HG03097 (cell line): Measurements from ENCODE around the gene FARS2.

ENCODE experiments used
- ATAC-seq: cut with Tn5 transposase; IDR thresholded peaks from one replicate; pipeline ENCODE4 v1.9.1; 2021; ENCODE audit not compliant: unreplicated experiment, low FRiP score

FARS2 gene

DNA sequence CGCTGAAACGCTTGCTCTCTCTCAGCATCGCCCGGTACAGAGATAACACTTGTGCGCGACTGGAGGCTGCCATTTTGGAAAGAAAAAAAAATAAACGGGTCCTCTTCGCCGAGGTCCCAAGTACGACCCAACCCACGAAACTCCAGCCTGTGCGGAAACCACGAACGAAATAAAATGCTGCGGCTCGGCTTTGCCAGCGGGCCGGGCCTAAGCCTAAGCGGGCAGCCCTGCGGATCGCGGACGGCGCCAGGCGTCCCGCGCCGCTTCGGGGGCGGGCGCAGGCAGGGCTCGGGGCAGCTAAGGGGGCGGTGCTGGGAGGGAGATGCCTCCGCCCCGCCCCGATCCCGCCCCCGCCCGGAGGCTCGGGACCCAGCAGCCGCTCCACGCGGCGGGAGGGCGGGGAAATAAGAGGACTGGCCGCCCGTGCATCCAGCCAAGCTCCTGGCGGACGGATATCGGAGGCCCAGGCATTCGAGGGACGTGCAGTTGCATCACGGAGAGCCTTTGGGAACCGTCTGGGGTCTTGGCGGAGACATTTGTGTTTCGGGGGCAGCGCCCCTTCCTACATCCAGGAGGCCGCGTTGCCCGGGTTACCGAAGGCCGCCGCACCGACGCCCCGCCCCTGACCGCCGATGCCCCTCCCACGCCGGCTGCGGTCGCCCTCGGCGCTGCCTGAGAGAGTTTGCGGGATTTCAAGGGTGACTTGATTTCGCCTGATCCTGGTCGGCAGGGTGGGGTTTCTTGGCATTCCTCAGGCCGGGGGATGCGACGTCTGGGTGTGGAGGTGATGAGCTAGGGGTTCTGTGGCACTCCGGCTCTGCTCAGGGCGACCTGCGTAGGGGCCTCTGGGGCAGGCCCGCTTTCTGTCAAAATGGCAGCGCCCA is at the start of gene FARS2, which contains the start of gene LYRM4:
FARS2 (plus strand) TSS at position 853 of the 884 bp plus-strand sequence.
LYRM4 (minus strand) TSS at position 290 of the 884 bp plus-strand sequence; CDS start at position 73, 217 bp downstream.
- peak; percentile 69 for ATAC-seq

DNA sequence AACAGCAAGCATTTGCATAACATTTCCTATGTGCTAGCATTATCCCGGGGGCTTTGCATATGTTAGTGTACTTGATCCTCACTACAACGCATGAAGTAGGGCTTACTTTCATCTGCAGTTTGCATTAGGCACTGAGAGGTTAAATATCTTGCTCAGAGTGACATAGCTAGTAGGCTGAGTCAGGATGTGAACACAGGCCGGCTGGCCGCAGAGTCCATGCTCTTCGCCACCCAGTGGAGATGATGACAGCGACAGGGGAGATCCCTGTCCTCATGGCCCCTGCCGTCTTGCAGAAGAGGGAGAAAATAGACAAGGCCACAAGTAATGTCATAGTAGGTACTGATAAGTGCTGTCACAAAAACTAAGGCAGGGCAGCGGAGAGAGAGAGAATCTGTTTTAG is 47.5 kb upstream of the FARS2 start:
- no peak for ATAC-seq

DNA sequence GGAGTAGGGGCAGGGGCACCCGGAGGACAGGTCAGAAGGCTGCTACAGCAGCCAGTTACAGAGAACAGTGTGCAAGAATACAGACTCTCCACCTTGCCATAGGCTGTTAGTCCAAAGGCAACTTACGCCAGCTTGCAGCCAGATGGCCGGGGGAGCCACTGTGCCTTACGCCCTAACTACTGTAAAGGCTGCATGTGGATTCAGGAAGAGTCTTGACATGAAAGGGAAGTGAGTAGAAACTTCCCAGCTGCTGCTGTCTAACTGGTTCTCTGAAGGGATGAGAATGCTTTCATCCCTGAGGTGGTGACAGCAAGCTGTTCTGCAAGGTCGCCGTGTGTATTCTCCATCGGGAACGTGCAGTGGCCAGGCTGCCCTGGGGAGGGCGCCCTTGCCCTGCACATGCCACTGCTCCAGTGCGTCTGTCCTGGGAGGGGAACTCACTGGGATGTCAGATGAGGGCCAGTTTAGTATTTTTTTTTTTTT is 46.7 kb upstream of the FARS2 start:
- ATAC-seq, result no peak

DNA sequence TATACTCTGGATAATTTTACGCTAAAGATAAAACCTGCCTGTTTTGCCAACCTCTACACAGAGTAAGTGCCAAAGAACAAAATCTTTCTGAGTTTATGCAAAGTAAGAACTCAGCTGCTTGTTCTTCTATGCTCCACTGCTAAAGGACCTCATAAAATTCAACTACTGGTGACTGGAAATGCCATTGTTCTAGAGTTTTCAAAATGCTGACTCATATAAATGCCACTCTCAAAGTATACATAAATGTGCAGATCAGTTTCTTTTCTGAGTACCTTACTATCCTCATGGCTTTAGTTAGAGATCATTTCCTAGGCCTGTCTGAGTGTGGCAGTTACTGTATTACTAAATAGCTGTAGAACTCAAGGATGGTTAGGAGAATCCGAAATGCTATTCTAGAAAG is 46.2 kb upstream of the FARS2 start:
- no peak for ATAC-seq

DNA sequence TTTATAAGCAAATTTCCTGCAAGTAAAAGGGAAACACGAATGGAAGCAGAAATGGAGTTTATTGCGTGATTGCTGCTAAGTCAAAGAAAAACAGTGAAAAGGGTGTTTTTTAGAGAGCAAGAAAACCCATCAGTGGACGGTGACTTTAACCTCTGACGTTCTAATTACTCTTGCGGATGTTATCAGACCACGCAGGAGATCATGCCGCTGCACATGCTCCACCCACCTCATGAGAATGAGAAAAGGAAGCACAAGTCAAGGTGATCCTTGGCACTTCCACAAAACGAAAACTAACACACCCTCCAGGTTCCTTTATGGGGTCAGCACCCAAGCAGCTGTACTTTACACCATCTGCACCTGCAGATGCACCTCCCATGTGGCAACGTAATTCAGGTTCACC is 45.5 kb upstream of the FARS2 start:
- ATAC-seq, result no peak

DNA sequence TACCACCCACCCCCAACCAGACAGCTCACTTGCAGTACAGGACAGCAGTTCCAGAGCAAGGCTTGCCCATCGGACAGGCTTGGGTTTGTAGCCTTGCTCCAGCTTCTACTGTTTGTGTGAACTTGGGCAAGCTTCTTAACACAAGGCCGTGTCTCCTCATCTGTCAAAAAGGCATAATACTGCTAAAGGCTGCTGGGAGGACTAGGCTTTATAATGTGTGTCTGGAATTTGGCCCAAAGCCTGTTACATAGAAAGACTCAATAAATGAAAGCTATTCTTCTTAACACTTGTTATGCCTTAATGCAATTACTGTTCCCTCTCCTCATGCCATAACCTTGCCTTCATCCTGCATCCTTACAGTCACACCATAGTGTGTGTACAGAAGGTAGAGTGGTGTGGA is 44.0 kb upstream of the FARS2 start:
- no peak for ATAC-seq

DNA sequence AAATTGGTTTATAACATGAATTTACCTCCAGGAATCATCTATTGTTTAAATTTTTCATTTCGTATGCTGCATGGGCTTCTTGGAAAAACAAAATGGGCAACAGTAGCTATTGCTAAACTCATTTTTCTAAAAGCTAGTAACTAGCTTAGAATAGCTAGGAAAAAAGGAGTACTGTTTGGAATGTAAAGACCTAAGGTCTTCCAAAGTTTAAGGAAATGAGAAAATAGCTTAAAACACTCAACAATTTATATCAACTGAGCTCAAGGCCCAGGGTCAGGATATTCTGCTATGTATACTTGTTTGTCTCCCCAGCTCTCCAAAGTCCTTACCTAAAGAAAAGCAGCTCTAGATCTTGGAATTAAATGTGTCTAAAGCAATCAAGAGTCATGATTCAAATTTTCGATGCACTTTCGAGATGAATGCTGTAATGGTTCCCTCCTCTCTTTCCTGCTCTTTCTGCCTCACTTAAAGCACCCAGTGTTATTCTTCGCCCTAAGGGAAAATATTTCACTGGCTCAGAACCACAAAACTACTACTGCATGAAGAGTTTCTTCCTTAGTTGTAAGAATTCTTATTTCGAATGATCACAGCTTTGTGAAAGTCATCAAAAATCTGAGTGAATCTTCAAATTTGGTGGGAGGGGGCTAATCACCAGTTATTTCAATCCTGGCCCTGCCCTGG is 42.2 kb upstream of the FARS2 start:
- no peak for ATAC-seq

DNA sequence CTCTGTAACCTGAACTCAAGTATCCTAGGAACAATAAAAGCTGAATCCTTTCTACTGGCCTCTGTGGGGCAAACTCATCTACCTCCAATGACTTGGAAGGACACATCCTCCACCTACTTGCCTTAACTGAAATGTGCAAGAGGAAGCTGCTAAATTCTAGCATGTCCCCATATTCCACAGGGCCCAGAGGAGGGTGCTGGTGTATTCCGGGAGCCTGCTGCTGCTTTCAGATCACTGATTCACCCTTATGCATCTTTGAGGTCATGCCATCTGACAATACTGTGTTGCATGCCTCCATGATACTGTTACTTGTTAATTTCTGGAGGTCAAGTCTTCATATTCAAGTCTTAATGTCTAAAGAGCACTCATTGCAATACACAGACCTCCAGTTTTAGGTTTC is 40.9 kb upstream of the FARS2 start:
- ATAC-seq, result no peak

DNA sequence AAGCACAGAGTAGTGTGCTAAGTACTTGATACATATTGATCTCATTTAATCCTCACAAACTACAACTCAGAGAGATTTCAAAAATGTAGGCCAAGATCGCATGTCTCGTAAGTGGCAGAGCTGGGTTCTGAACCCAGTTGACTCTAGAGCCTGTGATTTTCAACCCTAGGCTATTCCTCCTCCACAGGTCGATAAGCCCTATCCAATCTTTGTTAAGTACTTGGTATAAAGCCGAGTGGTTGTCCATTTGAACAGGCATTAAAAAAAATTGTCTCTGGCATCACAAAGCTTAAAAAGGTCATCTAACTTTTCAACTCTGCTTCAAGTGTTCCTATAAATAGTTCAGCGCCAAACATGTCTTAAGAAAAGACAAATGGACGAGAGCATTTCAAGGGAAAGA is 38.0 kb upstream of the FARS2 start:
- no peak for ATAC-seq

DNA sequence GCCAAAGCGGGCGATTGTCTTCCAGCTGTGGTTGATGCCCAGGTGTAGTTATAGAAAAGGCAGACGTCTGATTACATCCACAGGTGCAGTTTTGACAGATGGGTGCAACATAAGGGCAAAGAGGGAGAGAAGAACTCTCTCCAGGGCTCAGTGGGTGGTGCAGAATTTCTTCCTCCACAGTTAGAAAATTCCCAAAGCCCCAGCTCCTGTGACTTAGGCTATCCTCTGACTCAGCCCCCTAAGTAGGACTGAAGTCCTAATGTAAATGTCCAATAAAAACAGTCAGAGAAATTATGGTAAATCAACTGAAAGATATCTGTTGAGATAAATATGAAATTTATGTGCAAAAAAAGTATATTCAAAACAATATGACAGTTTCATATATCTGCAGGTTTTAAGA is 32.0 kb upstream of the FARS2 start:
- no peak for ATAC-seq

DNA sequence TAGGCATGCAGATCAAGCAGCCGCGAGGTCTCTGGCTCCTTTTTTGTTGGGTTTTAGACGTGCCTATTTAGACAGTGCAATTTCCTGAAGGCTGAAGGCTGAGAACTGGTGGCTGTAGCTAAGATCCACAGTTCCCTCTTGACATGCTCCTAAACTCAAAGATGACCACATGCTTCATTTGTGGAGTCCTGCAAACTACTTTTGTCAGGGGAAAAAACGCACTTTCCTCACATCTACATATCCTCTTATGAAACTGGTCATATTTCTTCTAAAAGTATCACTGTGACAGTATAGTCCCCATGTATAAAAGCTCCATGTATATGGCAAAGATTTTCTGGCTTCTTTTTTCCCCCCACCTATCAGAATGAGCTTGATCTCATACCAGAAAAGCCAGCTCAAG is 31.2 kb upstream of the FARS2 start:
- no peak for ATAC-seq

DNA sequence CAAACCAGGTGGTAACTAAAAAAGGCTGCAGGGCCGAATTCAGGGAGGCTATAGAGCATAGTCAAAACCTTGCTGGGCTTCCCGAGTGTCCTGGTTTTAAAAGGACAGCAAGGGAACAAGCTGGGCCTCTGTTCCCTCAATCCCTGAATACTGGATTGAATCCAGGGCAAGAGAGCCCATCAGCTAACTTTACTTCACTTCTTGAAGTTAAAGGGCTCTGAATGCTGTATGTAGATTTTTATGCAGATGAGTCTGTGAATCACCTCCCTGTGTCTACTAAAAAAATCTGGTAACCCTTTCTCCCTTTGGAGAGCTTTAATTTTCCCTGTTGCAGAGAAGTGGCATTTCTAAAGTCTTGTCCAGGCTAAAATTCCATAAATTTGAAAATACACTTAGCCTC is 30.0 kb upstream of the FARS2 start:
- no peak for ATAC-seq

DNA sequence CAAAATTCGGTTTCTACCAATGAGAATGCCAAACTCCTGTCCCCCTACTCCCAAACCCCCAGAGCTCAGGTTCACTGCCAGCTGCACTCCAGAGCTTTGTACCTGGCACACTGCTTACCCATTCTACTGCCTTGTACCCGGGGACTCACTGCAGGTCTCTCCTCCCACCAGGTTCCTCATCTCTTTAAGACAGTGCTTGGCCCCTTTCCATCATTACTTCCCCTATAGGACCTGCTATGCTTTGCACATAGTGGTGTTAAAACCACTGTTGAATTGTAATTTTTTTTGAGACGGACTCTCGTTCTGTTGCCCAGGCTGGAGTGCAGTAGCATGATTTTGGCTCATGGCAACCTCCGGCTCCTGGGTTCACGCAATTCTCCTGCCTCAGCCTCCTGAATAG is 26.4 kb upstream of the FARS2 start:
- ATAC-seq, result no peak

DNA sequence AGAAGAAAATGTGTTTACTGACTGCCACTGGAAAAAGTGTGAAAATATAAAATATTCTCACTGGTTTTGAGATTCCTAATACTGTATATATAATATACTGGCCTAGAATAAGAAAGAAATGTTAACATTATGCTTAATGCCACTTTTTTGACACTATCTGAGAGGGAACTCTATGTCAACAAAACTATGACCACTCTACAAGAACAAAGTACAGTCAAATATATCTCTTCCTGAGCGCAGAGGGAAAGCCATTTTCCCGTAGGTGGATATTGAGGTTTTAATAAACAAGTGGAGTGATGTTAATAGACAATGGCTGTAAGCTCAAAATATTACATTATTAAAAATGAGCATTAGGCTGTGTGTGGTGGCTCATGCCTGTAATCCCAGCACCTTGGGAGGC is 25.5 kb upstream of the FARS2 start:
- no peak for ATAC-seq

DNA sequence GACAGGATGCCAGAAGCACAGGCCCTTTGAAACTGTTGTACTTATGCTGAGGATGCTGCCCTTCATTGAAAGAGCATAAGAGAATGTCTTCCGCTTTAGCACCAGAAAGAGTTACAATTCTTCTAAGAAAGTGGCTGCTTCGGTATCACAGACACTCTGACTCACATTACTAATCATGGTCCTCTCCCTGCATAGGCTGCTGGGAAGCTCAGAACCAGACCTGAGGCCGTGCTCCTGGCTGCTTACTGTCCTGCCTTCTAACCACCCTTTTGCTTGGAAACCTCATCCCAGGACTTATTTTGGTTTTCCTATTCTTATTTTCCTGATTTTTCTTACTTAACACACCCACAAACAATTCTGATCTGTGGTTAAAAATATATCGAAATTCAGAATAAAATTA is 23.5 kb upstream of the FARS2 start:
- no peak for ATAC-seq

DNA sequence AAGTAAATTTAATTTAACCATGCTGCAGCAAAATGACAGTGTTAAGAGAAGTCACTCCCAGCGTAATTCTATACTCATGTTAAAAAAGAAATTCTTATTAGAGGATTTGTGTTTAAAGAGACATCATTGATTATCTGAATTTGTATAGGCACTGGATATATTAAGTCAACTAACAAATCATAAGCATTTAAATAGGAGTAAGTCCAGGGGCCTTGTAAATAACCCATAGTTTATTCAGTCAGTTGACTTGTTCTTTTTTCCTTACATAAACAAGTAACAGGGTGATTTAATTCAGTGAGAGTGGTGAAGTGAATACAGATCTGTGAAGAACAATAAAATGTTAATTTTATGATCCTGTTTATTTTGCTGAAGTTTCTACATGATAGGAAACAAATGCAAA is 23.0 kb upstream of the FARS2 start:
- ATAC-seq, result no peak

DNA sequence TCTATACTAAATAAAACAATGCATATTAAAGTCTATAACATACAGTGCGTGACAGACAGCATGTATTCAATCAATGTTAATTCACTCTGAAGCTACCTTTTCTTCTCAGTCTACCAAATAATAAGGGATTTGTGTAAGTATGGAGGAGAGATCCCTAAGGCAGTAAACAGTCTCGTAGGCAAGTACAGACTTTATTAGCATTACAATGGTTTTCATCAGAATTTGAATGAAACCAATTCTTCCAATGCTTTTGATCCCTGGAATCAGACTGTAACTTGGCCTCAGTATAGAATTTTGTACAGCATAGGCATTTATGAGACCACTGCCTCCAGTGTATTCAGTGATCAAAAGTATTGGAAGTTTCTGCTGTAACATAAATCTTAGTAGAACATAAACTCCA is 20.1 kb upstream of the FARS2 start:
- no peak for ATAC-seq

DNA sequence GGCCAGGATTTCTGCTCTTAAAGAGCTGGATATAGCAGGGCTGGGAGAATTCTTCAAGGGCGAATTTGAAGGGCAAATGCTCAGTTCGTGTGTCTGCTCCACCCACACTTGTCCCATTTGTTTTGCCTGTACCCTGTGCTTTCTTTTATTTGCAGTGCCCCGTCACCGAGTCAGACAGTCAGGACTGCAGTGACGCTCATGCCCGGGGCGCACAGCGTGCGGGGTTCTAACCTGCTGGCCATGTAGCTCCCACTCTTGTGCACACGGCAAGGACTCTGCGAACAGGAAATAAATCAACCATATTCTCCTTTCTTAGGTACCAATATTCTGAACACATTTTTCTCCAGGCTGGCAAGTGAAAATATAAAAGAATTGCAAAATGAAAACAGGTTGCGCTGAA is 18.2 kb upstream of the FARS2 start:
- no peak for ATAC-seq

DNA sequence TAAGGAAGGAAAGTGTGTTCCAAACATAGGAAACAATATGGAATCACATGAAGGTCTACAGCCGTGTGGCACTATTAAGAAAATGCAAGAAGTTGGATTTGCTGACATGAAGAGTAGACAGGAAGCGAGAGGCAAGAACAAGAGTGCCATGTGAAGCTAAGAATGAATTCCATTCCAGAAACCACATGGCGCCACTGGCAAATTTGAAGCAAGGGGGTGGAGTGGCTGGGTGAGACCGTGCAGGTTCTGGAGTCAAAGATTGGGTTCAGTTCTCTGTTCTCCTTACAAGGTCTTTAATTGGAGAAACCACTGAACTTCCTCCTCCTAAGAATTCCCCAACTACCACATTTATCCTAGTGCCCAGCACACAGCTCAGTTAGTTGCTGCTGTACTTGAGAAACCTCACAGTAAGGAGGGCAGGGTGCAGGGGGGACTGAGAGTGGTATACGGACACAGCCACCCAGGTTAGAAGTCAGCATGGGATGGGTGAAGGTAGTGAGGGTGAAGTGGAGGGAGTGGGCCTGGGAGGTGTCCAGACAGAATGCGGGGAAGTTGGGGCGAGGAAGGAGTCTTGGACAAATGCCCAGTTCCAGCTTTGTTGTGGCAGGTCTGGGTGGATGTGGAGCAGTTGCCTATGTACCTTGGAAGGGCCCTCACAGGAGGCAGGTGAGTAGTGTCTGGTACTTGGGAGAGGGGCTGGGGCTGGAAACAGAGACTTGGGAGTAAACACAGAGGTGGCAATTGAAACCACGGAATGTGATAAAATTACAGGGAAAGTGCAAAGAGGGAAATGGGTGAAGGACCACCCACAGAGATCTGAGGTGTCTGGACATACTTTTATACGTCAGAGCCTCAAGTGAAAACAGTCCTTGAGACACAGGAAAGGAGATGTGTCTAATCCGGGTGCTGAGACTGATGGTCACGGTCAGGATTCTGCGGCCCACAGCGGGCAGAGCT is 14.9 kb upstream of the FARS2 start:
- ATAC-seq, result no peak

DNA sequence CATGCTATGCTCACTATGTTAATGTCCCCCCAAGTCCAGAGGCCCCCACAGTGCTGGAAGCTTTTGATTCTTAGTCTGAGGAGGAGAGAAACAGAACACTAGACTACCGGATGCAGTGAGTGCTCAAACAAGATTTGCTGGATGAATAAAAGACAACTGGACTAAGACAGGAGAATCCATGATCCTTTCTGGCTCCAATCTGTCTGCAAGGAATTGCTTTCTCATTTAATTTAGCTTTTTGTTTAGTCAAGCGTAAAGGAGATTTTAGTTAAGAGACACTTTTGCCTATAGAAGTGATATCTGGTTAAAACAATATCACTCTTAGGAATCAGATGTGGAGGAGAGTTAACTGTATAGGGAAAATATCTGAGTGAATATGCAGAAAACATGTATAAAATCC is 14.1 kb upstream of the FARS2 start:
- no peak for ATAC-seq
